Jurkat, Clone E6-1 (cell line): ENCODE measurements around the gene ZIC5.
A peak's percentile ranks its signal among the peaks of the same experiment; 100 is the strongest.

Source experiments
- DNase-seq: peaks from one replicate; pipeline ENCODE4 v3.0.0-alpha.2; 2011; ENCODE audit warnings: low read depth, low spot score
- H3K4me3 ChIP-seq: 2 replicates; pipeline ENCODE4 v1.5.1; 2011; ENCODE audit warnings: mild to moderate bottlenecking, low read length, control low read depth, moderate library complexity

The ZIC5 gene

GRCh38 chr13:99988529-99989275 is 17.1 kb upstream of the ZIC5 start:
- DNase-seq, result no peak
- H3K4me3 ChIP-seq, result no peak overlapping the region

GRCh38 chr13:99987154-99988019 is 15.8 kb upstream of the ZIC5 start:
- DNase-seq, result no peak
- no peak overlapping the region for H3K4me3 ChIP-seq

- DNase-seq, result no peak
- no peak overlapping the region for H3K4me3 ChIP-seq
These were observed 15.2 kb upstream of the ZIC5 start for GRCh38 chr13:99986741-99987140.

- no peak for DNase-seq
- H3K4me3 ChIP-seq, result no peak overlapping the region
These were observed 14.4 kb upstream of the ZIC5 start for GRCh38 chr13:99985886-99986527.

- DNase-seq, result no peak
These were observed 13.8 kb upstream of the ZIC5 start for GRCh38 chr13:99985241-99985874.

GRCh38 chr13:99984461-99985240 is 13.1 kb upstream of the ZIC5 start:
- no peak for DNase-seq
- H3K4me3 ChIP-seq, result no peak overlapping the region

More at GRCh38 chr13:99985241-99985874, 13.8 kb upstream of the ZIC5 start:
- H3K4me3 ChIP-seq, result no peak overlapping the region

GRCh38 chr13:99983499-99984401 is 12.2 kb upstream of the ZIC5 start:
- H3K4me3 ChIP-seq, result no peak overlapping the region
- DNase-seq, result no peak

- DNase-seq, result no peak
- no peak overlapping the region; the same call in 1 of the 2 replicates for H3K4me3 ChIP-seq
These were observed 11.3 kb upstream of the ZIC5 start for GRCh38 chr13:99982731-99983498.

GRCh38 chr13:99982036-99982730 is 10.6 kb upstream of the ZIC5 start:
- H3K4me3 ChIP-seq, result peak overlapping the region; percentile 60
- DNase-seq, result no peak

GRCh38 chr13:99981735-99982035 is 10.1 kb upstream of the ZIC5 start, which contains the start of gene ZIC2:
Gene ZIC2, plus strand, starts transcription at chr13:99981784. Its CDS starts 281 bp downstream, at chr13:99982065.
- H3K4me3 ChIP-seq, result peak within 1 kb of the TSS; percentile 60
- no peak for DNase-seq

- DNase-seq, result peak; percentile 52
These were observed 9.5 kb upstream of the ZIC5 start for GRCh38 chr13:99980824-99981734.

GRCh38 chr13:99980201-99980823 is 8.7 kb upstream of the ZIC5 start:
- DNase-seq, result peak; percentile 60
- peak overlapping the region; percentile 60 for H3K4me3 ChIP-seq

More at GRCh38 chr13:99980824-99981734, 9.5 kb upstream of the ZIC5 start:
- peak overlapping the region; percentile 60 for H3K4me3 ChIP-seq

GRCh38 chr13:99979453-99980200 is 8.1 kb upstream of the ZIC5 start:
- peak overlapping the region; percentile 41 for H3K4me3 ChIP-seq
- no peak for DNase-seq

- no peak for DNase-seq
- H3K4me3 ChIP-seq, result no peak overlapping the region
These were observed 7.4 kb upstream of the ZIC5 start for GRCh38 chr13:99978799-99979452.
